HPDE6-E6E7 (cell line): Measurements from ENCODE around the gene BCL7C.
A peak's percentile ranks its signal among the peaks of the same experiment; 100 is the strongest.
"Not testable (repeated sequence)": the region's sequence is repeated elsewhere in the genome, so short reads cannot be mapped to it uniquely, and the experiment has no call there.

Source experiments
- DNase-seq: peaks from one replicate; pipeline ENCODE4 v3.0.0; 2011; ENCODE audit warnings: missing footprints; ENCODE audit errors: extremely low spot score

Gene BCL7C

GRCh38 chr16:30866031-30866430 is 27.8 kb downstream of the BCL7C start:
- DNase-seq: no peak

- not testable (repeated sequence) for DNase-seq
Observed at GRCh38 chr16:30863178-30863577, 30.7 kb downstream of the BCL7C start.

- not testable (repeated sequence) for DNase-seq
Observed at GRCh38 chr16:30860729-30861128, 33.1 kb downstream of the BCL7C start.

- DNase-seq: no peak
Observed at GRCh38 chr16:30858829-30859423, 35.0 kb downstream of the BCL7C start.

- no peak for DNase-seq
Observed at GRCh38 chr16:30858111-30858495, 35.8 kb downstream of the BCL7C start.

- DNase-seq: no peak
Observed at GRCh38 chr16:30853758-30854157, 40.1 kb downstream of the BCL7C start.

- no peak for DNase-seq
Observed at GRCh38 chr16:30850246-30850645, 43.6 kb downstream of the BCL7C start.

- no peak for DNase-seq
Observed at GRCh38 chr16:30846649-30847402, 47.1 kb downstream of the BCL7C start.

- DNase-seq: peak; percentile 70
Observed at GRCh38 chr16:30844671-30845449, 49.0 kb downstream of the BCL7C start.

GRCh38 chr16:30844346-30844670 is 49.6 kb downstream of the BCL7C start:
- no peak for DNase-seq

- DNase-seq: no peak
Observed at GRCh38 chr16:30843501-30843900, 50.4 kb downstream of the BCL7C start.

GRCh38 chr16:30842971-30843370 is 50.9 kb downstream of the BCL7C start:
- DNase-seq: no peak

- DNase-seq: no peak
Observed at GRCh38 chr16:30841332-30841731, 52.5 kb downstream of the BCL7C start.

- no peak for DNase-seq
Observed at GRCh38 chr16:30840611-30841010, 53.3 kb downstream of the BCL7C start.

GRCh38 chr16:30839523-30840227 is 54.2 kb downstream of the BCL7C start:
- DNase-seq: no peak

GRCh38 chr16:30838876-30839471 is 54.9 kb downstream of the BCL7C start:
- no peak for DNase-seq

GRCh38 chr16:30837904-30838303 is 56.0 kb downstream of the BCL7C start:
- no peak for DNase-seq
